NCI-H510A treated with DMSO at 0.1 percent for 48 hours (cell line): ENCODE data around the gene KDM2B.

Experiments used
- DNase-seq: peaks from one replicate; lab custom pipeline; 2025; lab: John Stamatoyannopoulos, UW

The KDM2B gene

DNA sequence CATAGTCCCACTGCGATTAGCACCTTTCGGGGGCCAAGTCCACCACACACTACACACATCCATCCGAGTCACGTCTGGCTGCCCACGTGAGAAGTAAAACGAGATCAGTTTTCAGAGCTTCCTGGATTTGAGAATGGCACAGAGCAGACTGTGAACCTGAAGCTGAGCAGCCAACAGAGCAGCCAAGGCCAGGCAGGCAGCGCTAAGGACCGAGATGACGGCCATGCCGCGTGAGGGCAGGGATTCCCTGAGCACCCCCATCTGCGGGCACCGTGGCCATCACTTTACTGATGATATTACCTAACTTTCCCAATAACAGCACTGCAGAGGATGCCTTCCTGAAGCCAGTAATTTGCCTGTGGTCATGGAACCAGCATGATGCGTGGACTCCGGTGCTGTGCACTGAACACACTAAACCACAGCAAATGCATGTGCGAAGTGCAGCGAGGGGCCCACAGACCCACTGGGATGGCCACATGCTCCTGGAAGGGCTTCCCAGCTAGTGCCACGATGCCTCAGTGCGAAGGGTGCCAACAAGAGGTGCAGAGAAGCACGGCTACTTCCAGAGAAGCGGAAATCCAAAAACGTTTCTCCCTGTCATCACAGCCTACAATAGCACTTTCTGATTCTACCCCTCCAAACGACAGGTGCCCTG, 124.9 kb downstream of the KDM2B start:
- no peak for DNase-seq

DNA sequence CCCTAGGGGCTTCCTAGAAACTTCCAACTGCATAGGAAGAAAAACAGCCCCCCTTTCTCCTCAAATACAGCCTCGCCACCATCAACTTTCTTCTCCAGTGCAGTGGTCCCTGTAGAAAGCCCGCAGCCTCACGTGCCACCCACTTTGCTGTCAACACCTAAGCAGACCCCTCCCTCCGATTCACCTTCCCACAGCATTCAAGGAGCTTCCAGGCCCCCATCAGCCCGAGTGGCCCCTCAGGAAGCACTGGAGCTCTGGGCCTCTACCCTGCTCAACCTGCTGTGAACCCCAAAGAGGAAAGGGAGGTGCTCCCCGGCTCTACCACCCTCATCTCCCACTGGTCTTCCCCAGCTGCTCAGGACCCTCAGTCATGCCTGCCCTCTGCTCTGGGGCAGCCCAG, 125.9 kb downstream of the KDM2B start:
- DNase-seq = no peak

DNA sequence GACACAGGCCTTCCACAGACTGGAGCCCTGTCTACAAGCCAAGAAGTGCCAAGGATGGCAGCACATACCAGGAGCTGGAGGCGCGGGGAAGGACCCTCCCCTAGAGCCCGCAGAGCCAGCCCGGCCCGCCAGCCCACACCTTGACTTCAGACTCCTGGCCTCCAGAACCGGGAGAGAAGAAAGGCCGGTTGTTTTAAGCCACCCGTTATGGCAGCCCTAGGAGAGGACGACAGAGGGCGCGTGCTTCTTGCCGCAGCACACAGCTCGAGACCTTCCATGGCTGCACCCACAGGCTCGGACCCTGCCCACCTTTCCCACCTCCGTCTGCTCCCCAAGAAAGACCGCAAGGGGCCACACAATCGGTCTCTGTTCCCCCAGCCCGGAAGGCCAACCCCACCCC, 127.2 kb downstream of the KDM2B start:
- no peak for DNase-seq

DNA sequence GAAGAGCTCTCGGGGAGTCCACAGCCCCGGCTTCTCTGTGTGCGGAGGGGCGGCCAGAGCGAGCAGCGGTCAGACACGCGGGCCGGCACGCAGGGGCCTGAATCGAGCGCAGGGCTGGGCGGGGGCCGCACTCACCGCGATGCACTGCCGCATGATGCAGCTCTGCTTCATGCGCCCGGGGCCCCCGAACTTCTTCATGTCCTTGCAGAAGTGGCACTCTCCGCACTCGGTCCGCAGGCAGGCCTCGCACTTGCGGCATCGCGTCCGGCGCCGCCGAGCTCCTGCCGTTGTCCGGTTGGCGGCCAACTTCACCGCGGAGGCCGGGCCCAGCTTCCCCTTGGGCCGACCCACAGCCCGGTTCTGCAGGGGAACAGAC, 127.8 kb downstream of the KDM2B start:
- DNase-seq = no peak

DNA sequence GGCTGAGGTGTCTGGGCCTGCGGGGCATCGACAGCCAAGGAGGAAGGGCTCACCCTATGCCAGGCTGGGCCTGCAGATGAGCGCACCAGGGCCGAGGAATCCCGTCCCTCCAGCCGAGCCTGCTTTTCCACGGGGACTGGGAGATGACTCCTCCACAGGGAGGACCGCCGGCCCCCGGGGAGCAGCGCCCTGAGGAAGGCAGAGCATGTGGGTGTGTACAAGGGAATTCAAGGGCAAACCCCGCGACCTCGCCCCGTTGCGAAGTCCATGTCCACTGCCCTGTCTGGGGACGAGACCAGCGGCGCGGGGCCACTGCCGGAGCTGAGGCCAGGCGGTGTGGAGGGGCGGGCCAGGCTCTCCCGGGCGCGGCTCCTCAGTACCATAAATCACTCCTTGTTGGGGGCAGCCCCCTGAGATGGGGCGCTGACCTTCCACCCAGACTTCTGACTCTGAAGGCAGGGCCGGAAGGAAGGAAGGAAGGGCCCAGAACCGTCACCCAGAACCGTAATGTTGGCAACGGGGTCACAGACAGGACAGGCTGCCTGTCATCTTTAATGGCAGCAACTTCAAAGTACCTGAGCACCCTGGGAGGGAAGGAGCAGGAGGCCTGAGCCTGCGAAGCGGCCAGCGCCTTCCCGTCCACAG, 128.4 kb downstream of the KDM2B start:
- DNase-seq = no peak

DNA sequence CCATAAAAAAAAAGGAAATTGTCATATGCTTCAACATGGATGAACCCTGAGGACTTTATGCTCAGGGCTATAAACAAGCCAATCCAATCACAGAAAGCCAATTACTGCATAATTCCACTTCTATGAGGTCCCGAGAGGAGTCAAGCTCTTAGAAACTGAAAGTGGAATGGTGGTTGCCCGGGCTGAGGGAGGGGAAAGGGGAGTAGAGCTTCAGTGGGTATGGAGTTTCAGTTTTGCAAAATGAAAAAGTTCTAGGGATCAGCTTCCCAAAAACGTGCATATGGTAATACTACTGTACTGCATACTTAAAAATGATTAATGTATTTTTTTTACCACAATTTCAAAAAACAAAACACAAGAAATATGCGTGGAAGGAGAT, 128.9 kb downstream of the KDM2B start:
- DNase-seq = no peak

DNA sequence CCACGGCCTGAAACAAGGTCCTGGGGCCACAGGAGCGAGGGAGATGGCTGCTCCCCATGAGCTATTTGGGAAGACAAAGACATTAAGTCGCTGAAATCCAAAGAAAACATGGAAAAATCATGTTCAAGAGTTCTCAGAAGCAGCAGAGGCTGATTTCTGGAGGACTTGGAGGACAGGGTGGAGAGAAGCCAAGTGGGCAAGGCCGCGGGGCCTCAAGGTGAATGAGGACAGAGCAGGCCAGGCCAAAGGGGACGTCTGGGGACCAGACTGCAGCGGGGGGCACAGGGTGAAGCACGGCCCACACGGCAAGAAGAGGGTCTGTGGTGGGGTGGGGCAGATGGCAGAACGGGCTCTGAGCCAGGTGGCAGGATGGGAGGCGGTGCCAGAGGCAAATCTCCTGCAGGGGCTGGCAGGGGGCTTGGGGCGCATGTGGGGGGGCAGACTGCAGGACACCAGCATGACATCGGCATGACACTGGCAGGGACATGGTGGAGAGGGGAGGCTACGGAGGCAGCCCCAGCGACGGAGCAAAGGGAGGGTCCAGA, 132.0 kb downstream of the KDM2B start:
- DNase-seq = no peak

DNA sequence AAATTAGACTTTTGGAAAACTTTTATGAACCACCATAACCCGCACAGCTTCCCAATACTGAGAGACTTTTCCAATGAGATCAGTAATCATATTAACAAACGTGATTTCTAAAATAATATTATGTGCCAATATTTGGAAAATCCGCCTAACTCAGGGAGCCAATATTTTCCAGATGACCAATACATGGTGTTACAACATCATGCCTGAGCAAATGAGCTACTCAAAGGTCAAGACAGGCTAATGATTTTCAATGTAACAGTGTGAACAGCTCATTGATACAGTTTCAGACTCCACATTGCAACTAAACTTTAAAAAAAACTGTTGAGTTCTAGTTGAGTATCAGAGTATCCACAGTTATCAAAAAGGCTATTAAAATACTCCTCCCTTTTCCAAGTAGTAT, 134.1 kb downstream of the KDM2B start:
- no peak for DNase-seq

DNA sequence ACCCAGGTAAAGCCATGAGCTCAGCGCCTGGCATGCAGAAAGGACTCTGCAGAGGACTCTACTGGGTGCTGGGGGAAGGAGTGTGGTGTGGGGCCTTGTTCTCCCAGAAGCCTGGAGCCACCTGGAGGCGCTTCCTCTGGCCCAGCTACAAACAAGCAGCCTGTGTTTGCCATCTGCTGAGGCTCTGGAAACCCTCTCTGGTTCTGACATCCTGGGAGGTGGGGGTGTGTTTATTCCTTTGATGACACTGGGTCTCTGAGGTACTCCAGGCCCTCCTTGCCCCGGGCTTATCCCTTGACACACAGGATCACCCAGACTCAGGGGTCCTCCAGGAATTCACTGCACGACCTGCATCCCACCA, 136.0 kb downstream of the KDM2B start:
- DNase-seq = no peak

DNA sequence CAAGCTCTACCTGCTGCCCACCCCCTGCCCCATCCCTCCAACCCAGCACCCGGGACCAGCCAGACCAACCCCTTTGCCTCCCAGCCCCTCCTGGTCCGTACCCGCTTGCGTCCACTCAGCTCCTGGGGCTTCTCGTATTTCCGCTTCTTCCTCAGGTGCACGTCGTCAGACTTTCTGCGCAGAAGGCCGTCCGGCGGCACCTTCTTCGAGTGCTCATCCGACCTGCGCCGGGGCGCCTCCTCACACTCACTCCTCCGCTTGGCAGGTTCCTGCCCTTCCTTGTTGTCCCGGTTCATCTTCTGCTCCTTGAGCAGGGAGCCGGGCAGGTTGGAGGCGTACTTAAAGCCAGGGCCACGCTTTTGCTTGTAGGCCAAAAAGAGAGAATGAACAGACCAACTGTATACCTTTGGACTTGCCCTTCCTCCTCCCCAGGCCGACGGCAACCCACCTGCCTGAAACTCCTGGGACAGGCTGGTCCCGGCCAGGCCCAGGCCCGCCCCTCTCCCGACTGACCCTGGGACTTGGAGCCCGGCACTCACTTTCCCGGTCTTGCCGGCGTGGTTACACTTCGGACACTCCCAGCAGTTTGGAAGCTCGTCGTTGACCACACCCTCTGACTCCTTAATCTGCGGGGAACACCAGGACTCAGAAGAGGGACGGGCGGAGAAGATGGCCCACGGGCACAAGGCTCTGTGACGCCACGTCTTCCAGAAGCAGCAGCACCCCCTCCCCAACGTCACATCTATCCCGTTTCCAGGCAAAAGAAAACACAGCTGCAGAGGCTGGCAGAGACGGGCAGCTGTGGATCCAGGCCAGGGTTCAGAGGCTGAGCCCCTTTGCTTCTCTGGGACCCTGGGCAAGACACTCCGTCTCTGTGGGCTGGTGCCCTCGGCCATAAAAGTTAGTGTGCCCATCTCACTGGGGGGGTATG, 136.6 kb downstream of the KDM2B start:
- DNase-seq = no peak

DNA sequence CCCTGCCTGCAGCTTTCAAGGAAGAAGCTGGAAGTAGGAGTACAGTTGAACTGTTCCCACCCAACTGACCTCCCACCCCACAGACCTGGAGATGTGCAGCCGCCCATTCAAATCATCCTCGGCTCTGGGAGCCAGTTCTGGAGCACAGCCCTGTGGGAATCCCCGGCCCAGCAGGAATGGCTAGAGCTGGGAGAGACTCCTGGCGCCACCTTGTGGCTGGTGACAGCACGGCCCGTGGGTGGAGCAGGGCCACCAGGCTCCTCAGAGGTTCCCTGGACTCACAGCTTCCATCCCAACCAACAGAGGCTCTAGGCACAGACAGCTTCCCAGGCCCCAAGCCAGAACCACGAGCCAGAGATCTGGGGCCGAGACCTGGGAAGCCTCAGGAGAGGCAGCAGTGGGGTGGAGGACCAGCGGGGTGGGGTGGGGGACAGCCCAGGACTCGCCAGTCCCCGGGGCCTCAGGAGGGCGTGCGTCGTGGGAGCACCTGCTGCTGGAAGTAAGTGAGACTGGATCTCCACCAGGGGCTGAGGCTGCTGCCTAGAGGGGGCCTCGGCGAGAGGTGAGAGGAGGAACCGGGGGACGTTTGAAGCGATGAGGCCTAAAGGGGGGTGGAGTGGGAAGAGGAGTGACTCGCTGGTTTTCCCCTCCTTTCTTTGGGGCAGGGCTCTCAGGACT, 137.5 kb downstream of the KDM2B start:
- peak; percentile 62 for DNase-seq

DNA sequence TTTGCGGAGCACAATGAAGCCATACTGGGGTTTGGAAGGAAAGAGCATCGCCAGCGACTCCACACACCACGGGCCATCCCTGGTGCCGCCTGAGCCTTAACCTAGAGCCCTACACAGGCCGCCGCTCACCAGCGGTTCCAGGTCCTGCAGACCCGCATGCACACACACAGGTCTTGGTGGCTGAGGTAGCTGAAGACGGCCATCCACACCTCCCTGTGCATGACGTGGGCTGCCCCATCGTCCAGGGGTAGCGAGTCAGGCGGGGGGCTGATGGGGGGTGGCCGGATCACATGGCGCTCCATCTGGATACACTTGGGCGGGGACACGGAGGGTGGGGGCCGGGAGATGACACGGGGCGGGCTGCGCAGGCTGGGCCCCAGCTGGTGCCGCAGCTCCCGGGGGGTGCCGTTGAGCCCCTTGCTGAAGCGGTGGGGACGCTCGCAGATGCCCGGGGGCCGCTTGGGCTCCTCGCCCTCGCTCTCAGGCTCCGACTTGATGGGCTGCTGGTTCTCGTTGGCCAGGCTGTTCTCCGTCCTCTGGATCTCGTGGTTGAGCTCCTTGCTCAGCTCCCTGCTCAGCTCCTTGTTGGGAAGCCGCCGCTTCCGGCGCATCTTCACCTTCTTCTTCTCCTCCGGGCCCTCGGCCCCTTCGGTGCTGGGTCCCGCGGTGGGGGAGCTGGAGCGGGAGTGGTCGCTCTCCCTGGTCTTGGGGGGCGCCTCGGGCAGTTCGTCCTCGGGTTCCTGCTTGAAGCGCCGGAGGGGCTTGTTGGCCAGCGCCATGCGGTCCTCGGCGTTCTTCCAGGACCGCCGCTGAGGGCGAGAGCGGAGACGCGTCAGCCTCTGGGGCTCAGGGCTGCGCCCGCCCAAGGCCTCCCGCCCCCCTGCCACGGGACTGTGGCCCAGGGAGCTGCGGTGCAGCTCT, 138.5 kb downstream of the KDM2B start:
- no peak for DNase-seq

DNA sequence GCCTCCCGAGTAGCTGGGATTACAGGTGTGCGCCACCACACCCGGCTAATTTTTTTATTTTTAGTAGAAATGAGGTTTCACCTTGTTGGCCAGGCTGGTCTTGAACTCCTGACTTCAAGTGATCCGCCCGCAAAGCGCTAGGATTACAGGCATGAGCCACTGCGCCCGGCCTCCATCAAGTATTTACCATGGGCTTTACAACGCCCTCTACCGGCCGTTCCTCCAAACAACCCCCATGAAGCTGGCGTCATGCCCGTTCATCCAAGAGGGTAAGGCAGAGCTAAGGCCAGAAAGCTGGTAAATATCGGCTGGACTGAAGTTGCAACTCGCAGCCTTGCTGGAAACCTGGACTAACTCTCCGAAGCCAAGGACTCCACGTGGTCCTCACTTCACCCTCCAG, 139.3 kb downstream of the KDM2B start:
- no peak for DNase-seq

DNA sequence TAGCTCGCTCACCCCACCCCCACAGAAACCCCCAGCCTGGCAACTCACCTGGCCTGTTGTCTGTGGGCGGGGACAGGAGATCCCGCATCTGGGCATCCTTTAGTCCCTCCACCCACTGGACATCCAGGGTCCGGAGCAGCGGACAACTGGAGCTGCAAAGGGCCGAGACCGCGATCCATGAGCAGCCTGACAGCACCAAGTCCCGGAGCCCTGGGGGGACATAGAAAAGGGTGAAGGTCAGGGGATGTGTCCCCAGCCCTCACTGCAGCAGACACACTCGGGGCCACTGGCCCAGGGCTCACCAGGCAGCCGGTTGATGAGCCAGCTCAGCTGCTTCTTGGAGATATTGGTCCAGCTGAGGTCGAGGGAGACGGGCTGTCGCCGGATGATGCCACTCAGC, 140.1 kb downstream of the KDM2B start:
- DNase-seq = no peak

DNA sequence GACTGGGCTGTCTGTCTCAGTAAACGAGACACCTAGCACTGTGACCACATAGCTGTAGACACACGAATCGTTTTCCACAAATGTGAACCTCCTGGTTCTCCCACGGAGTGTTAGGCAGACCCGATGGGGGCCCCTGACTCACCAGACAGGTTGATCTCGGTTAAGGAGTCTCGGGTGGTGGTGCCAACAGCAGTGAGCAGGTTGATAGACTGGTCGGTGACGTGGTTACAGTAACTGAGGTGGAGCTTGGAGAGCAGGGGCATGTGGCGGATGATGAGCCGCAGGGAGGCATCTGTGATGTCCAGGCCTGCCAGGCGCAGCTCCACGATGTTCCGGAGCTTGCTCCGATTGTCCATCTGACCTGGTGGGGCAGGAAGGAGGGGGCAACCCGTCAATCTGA, 141.1 kb downstream of the KDM2B start:
- no peak for DNase-seq

DNA sequence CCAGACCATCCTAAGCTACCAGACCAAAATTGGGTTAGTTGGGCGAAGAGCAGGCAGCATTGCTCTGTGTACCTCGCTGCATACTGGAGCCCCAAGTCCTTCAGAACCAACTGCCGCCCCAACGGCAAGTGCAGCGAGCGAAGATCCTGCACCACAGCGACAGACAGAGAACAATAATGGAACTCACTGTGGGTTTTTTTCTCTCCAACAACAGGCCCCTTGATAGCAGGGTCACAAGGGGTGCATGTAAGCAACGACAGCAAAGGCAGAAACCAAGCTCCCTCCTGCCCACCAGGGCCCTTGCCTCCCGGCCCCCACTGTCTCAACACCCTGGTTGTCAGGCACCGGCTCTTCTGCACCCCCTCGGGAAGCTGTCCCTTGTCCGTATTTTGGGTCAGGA, 141.9 kb downstream of the KDM2B start:
- DNase-seq = no peak

DNA sequence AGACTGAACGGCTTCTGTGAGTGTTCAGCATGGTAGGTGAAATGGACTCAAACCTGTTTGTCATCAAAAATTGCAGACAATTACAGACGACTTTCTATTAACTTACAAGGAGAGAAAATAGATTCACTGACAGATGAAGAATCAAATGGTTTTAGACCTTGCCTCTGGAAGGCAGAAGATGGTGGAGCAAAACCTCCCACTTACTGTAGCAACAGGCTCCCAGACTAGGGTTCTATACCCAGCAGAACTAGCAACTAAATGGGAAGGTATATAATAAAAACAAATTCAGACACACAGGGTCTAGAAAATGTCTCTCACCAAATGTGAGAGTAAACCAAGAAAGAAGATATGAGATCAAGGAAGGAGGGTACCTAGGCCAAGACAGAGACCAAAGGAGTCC, 144.1 kb downstream of the KDM2B start:
- DNase-seq = no peak

DNA sequence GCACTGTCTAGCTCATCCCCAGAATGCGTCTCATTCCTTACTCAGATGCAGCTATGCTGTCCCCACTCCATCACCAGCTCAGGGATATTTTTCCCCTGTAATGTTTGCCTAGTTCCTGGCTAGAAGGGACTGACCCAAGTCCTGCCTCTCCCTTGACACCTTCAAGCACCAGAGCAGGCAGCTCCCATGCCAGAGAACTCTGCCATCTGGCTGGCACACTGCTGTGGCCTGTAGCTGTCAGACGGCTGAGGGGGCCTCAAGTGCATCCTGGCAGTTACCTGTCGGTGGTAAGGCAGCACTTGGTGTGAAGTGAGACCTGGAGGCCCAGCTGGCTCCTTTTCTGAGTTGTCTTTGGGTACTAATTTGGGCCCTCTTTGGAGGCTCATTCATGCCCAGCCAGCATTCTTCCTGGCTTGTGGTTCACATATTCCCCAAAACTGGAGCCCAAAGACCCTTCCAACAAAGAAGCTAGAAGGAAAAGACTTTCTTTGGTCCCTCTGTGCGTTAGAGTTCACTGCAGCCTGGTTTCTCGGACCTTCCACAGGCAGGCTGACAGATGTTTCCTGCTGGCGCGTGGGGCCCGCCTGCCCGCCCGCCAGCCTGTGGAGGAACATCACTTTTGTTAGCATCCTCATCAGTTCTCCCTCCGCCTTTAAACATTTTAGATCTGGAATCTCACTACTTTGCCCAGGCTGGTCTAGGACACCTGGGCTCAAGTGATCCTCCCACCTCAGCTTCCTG, 147.9 kb downstream of the KDM2B start:
- DNase-seq = no peak

DNA sequence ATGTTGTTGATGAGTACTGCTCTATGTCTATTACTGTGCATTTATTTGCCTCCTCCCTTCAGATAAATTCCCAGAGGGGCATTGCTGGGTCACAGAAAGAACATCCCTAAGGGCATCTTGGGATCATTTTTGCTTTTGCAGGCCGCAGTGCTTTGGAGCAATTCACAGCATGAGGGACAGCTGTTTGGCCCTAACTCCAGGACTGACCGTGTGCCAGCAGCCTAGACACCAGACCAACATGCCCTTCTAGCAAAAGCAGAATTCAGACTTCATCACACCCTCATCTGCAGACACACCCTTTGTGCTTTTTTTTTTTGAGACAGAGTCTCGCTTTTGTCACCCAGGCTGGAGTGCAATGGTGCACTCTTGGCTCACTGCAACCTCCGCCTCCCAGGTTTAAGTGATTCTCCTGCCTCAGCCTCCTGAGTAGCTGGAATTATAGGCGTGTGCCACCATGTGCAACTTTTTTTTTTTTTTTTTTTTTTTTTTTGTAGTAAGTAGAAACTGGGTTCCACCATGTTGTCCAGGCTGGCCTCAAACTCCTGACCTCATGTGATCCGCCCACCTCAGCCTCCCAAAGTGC, 149.9 kb downstream of the KDM2B start:
- no peak for DNase-seq

DNA sequence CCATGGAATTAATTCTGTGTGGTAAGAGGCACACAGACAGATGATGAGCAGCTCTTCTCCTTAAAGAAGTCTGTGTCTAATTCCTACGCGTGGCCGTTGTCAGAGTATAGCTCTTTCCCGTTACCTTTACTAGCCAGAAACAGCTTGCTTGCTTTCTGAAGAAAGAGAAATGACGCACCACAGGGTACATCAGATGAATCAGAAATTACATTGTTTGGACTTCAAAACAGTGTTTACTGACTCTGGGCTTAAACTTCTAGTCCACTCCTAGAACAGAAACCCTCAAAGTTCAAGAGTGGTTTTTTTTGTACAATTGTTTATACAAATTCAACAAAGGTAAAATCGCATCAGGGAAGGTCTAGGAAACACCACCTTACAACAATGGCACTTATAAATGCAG, 151.9 kb downstream of the KDM2B start:
- no peak for DNase-seq
